Mesothelial cell of epicardium (in vitro differentiated cells): ENCODE results near the gene OR1F1. TPM values are rescaled to one million over a fixed set of nuclear protein-coding genes. Genes with fewer than 3 reads are reported as not detected.

Experiments
- DNase-seq, 2 experiments: peaks; one replicate each; pipeline ENCODE4 v3.0.0; 2021; ENCODE audit warnings: low spot score in 2 of 2; ENCODE audit not compliant: unreplicated experiment in 2 of 2
- H3K27ac Mint-ChIP-seq: 2 replicates; pipeline ENCODE4 v1.8.0; 2021; ENCODE audit warnings: mixed read lengths
- H3K27me3 Mint-ChIP-seq: 2 replicates; pipeline ENCODE4 v1.8.0; 2021; ENCODE audit warnings: low read depth, mixed read lengths
- H3K36me3 Mint-ChIP-seq: 2 replicates; pipeline ENCODE4 v1.8.0; 2021; ENCODE audit warnings: mixed read lengths
- H3K4me1 Mint-ChIP-seq: 2 replicates; pipeline ENCODE4 v1.8.0; 2021; ENCODE audit warnings: mixed read lengths
- H3K4me3 Mint-ChIP-seq: 2 replicates; pipeline ENCODE4 v1.8.0; 2021; ENCODE audit warnings: mild to moderate bottlenecking, moderate library complexity, mixed read lengths
- H3K9me3 Mint-ChIP-seq: 2 replicates; pipeline ENCODE4 v1.8.0; 2021; ENCODE audit warnings: mixed read lengths
- CTCF ChIP-seq: fragments of 200-600 bp; sonication (generic); IDR thresholded peaks from one replicate; pipeline ENCODE4 v1.5.0; 2021; ENCODE audit warnings: antibody characterized with exemption; ENCODE audit not compliant: unreplicated experiment
- total RNA-seq: library from RNA; stranded (reverse); gene quantifications from 3 replicates; pipeline ENCODE4 v1.2.1, GENCODE V29; 2021

OR1F1 gene
- total RNA-seq, 1 donor from 2014 or later = not detected

GRCh38 chr16:3189869-3190268 is 1.9 kb downstream of the OR1F1 start:
- Mint-ChIP-seq H3K27me3 (peaks cover 94% of the 10 kb centered on the region), H3K27ac (peak overlapping the region; percentile 43)

GRCh38 chr16:3190949-3191353 is 2.9 kb downstream of the OR1F1 start:
- H3K36me3 Mint-ChIP-seq = no peaks in the 10 kb centered on the region
- no peak for TF ChIP-seq CTCF
- no peak overlapping the region for H3K27ac Mint-ChIP-seq
- no peak for DNase-seq
- H3K4me1 Mint-ChIP-seq = peaks cover 12% of the 10 kb centered on the region
- peak overlapping the region; percentile 47 for H3K4me3 Mint-ChIP-seq
- no peaks in the 10 kb centered on the region for H3K9me3 Mint-ChIP-seq
- H3K27me3 Mint-ChIP-seq = peaks cover 97% of the 10 kb centered on the region

More at GRCh38 chr16:3189869-3190268, 1.9 kb downstream of the OR1F1 start:
- Mint-ChIP-seq H3K36me3 (no peaks in the 10 kb centered on the region), H3K4me1 (peaks cover 12% of the 10 kb centered on the region), H3K4me3 (peak overlapping the region; percentile 80), H3K9me3 (no peaks in the 10 kb centered on the region)
- DNase-seq = no peak
- TF ChIP-seq CTCF = no peak

GRCh38 chr16:3192476-3193019 is 4.5 kb downstream of the OR1F1 start:
- Mint-ChIP-seq H3K4me1 (peaks cover 12% of the 10 kb centered on the region), H3K9me3 (no peaks in the 10 kb centered on the region), H3K4me3 (no peak overlapping the region), H3K27me3 (peaks cover 91% of the 10 kb centered on the region), H3K27ac (no peak overlapping the region), H3K36me3 (no peaks in the 10 kb centered on the region)
- DNase-seq = no peak
- TF ChIP-seq CTCF = no peak

GRCh38 chr16:3193221-3194212 is 5.5 kb downstream of the OR1F1 start:
- no peak for TF ChIP-seq CTCF
- H3K27me3 Mint-ChIP-seq = peaks cover 87% of the 10 kb centered on the region
- no peaks in the 10 kb centered on the region for H3K36me3 Mint-ChIP-seq
- no peak for DNase-seq
- H3K4me1 Mint-ChIP-seq = peaks cover 10% of the 10 kb centered on the region
- no peaks in the 10 kb centered on the region for H3K9me3 Mint-ChIP-seq
- H3K4me3 Mint-ChIP-seq = no peak overlapping the region
- no peak overlapping the region for H3K27ac Mint-ChIP-seq

GRCh38 chr16:3194792-3195191 is 6.8 kb downstream of the OR1F1 start:
- H3K27ac Mint-ChIP-seq = no peak overlapping the region
- no peak for DNase-seq
- no peak for TF ChIP-seq CTCF
- H3K4me1 Mint-ChIP-seq = peaks cover 9% of the 10 kb centered on the region
- no peaks in the 10 kb centered on the region for H3K36me3 Mint-ChIP-seq
- H3K9me3 Mint-ChIP-seq = no peaks in the 10 kb centered on the region
- peaks cover 84% of the 10 kb centered on the region for H3K27me3 Mint-ChIP-seq
- no peak overlapping the region for H3K4me3 Mint-ChIP-seq
